Fibroblast of skin of right biceps (primary cell): Measurements from ENCODE around the gene IL19.
"Not testable (repeated sequence)": the region's sequence is repeated elsewhere in the genome, so short reads cannot be mapped to it uniquely, and the experiment has no call there.

Experiments
- DNase-seq: peaks from one replicate; pipeline ENCODE4 v3.0.0-alpha.2; 2013

Gene IL19

GRCh38 chr1:206741142-206741701 lies 29.4 kb upstream of the IL19 start:
- no peak for DNase-seq

DNA sequence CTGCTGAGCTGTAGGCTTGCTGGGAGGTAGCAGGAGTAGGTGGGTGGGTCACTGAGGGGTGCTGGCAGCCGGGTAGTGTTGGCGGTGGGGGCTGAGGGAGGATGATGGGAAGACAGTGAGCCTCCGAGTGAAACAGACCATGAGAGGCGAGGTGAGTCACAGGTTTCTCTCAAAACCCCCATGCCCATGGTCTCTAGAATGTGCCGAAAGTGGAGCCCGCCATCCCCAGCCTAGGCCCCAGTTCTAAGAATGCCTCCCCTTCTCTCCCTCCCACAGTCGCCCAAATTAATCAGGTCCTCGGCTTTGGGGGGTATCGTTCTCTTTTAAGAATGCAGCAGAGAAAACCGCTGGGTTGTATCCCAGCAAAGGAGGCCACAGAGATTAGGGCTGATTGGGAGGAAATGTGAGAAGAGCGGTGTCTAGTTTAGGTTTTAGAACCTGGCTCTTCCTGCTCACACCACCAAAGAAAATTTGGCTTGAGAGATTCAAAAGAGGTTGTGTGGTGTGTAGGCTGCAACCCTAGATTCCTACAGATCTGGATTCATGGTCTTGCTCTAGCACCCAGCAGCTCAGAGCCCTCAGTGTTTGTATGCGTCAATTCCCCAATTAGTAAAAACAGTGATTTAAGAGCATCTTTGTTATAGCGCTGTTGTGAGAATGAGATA lies 27.7 kb upstream of the IL19 start:
- no peak for DNase-seq

GRCh38 chr1:206744683-206745082 lies 25.9 kb upstream of the IL19 start:
- peak; percentile 31 for DNase-seq

- no peak for DNase-seq
Measured at GRCh38 chr1:206745301-206745700, 25.3 kb upstream of the IL19 start.

GRCh38 chr1:206748348-206749030 lies 22.1 kb upstream of the IL19 start:
- DNase-seq = no peak

DNA sequence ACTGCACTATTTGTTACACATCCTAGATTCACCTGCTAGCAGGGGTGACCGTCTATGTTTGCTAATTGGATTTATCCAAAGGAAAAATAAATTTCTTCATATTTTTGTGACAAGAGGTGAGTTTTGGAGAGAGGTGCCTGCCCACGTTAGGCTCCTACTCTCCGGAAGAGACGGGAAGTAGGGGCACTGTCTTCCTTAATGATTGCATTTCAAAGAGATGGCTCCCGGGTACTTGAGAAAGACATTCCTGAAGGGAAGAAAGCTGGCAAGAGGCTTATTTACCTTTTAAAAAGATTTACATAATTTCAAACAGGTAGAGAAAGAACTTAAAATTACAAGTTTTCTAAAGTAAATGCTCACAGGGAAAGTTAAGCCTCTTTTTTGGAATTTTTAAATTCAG lies 18.7 kb upstream of the IL19 start:
- DNase-seq = no peak

- no peak for DNase-seq
Measured at GRCh38 chr1:206752481-206752880, 18.1 kb upstream of the IL19 start.

DNA sequence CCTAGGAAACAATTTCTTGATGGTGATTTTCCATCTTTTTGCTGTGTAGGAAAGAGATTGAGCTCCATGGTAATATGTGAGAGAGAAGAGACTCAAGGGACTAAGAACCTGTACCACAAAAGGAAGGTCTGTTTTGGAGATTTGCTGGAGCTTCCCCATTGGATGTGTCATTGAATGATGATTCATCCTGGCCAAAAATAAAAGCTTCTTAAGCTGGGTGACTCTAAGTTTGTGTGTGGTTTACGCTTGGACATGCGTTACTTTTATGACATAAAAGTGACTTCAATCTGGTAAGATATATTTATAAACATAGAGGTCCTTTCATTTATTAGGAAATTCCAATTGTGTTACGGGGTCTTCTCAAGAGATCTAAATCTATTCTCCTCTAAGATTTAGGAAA lies 17.4 kb upstream of the IL19 start:
- peak; percentile 74 for DNase-seq

- DNase-seq = peak; percentile 67
Measured at GRCh38 chr1:206754011-206754410, 16.6 kb upstream of the IL19 start.

DNA sequence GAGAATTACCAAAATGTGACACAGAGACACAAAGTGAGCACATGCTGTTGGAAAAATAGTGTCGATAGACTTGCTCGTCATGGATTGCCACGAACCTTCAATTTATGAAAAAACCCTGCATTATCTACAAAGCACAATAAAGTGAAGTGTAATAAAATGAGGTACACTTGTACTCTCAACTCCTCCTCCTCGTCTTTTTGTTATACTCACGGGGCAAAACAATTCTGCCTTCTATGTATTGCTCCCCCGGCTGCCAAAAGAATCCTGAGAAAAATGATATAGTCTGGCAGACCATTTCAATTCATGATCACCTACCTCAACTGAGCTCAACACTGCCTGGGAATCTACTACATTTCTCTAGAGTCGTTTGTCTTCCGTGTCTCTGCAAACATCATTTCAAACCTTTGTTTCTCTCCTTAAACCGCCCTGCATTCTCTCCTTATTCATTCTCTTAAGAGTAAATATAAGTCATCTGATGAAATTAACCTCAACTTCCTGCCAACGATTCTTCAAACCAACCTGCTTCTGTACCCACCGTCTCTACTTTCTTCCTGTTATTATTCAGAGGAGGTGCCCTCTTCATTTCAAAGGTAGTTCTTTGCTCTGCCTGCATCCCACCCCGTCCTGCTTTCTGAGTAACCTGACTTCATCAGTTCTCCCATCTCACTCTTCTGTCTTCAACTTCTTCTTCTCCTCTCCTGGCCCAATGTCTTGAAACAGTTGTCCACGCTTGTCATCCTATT lies 12.9 kb upstream of the IL19 start:
- DNase-seq = no peak

GRCh38 chr1:206760590-206760989 lies 10.0 kb upstream of the IL19 start:
- DNase-seq = no peak

- no peak for DNase-seq
Measured at GRCh38 chr1:206761159-206761768, 9.3 kb upstream of the IL19 start.

- DNase-seq = not testable (repeated sequence)
Measured at GRCh38 chr1:206762741-206763364, 7.7 kb upstream of the IL19 start.

DNA sequence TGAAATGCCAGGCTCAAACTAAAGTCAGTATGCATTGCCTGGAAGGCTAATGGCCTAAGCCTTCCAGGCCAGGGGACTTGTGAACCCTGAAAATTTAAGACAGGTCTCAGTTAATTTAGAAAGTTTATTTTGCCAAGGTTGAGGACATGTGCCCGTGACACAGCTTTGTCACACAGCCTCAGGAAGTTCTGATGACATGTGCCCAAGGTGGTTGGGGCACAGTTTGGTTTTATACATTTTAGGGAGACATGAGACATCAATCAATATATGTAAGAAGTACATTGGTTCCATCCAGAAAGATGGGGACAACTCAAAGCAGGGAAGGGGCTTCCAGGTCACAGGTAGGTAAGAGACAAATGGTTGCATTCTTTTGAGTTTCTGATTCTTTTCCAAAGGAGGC lies 4.8 kb upstream of the IL19 start:
- DNase-seq = not testable (repeated sequence)

DNA sequence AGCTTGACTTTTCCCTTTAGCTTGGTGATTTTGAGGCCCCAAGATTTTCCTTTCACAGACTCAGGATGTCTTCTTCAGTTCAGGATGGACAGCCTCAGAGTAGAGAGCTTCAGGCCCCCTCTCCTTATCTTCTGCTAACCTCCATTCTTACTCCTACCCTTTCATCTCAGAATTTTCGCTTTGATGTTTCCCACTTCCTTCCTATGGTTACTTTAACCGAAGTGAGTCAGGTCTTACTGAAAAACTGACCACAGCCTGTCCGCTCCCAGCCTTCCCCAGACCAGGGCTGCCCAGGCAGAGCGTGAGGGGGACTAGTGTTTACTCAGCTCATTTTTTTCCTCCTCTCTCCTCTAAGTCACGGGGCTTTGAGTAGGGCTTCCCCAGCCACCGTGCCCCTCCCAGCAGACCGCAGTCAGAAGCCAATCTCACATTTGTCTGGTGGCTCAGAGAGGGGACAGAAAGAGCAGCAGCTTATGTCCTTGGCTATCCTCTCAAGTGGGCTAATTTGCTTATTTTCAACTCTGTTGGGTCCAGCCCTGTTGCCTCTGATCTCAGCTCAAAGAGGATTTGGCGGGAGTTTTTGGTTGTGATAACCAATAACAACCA lies 4.2 kb upstream of the IL19 start:
- peak; percentile 63 for DNase-seq

DNA sequence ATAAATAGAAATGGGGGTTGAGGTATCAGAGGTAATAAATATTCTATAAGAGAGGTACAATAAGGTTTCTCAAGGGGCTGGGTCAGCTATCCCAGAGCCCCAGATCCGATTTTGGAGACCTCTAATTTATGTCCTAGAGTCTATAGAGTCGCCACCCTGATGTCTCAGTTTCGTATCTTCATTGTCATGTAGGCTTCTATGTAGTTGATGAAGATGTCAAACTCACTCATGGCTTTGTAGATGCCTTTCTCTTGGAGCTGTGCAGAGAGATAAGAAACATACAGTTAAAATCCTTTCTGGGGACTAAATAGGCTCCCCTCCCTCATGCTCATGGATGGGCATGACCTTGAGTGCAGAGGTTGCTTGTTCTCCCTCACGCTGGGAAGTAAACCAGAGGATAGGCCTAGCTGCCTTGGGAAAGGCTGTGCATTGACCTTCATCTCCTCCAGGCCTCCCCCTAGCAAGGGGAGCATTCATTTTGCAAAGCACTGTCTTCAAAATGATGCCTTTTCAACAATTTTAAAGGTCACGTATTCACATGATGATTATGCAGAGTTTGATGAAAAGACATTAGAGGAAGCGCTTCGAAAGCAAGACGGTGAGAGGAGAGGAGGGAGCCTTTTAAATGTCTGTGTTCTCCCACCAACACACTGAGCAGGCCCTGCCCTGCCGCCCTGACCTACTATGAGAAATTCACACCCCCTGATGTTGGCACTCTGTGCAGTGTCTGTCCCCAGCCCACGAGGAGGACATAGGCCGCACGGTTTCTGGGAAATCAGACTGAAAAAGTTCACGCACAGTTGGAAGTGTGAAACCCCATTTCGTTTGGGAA lies 1.9 kb upstream of the IL19 start:
- no peak for DNase-seq

GRCh38 chr1:206769304-206769731 lies 1.3 kb upstream of the IL19 start:
- no peak for DNase-seq

GRCh38 chr1:206771338-206771692 lies 742 bp downstream of the IL19 start:
- no peak for DNase-seq

- no peak for DNase-seq
Measured at GRCh38 chr1:206772243-206772937, 1.8 kb downstream of the IL19 start, which contains the start of gene IL10. Gene IL10, minus strand, starts transcription at chr1:206772494. Its CDS starts 59 bp downstream, at chr1:206772435.

- DNase-seq = no peak
Measured at GRCh38 chr1:206774093-206774492, 3.5 kb downstream of the IL19 start.

GRCh38 chr1:206776229-206776628 lies 5.7 kb downstream of the IL19 start:
- no peak for DNase-seq
